GM12878 (cell line): ENCODE measurements around the gene C1QTNF5. TPM values are rescaled to one million over a fixed set of nuclear protein-coding genes. Genes with fewer than 3 reads are reported as not detected.

ENCODE experiments used
- ATAC-seq: fragments of 200-7000 bp; cut with Tn5 transposase; 3 replicates; pipeline ENCODE4 v1.9.1; 2020; ENCODE audit warnings: mild to moderate bottlenecking, moderate library complexity
- BruUV-seq: library from RNA; stranded (reverse); fragments of 400-500 nt; replicated peaks from 2 replicates; lab custom pipeline; 2021; lab: Mats Ljungman, UMichigan
- CTCF ChIA-PET: fragments of 300-600 bp; sonication (Branson Sonifier 250); formaldehyde crosslinking; extraction: SDS; loops from one replicate; lab custom pipeline; 2021; ENCODE audit warnings: inconsistent platforms; lab: Yijun Ruan, JAX
- POLR2A ChIA-PET: fragments of 350-600 bp; formaldehyde crosslinking; extraction: SDS; loops from one replicate; lab custom pipeline; 2021; ENCODE audit warnings: inconsistent platforms; lab: Charles Lee
- RAD21 ChIA-PET: fragments of 300-600 bp; sonication (Branson Sonifier 250); formaldehyde crosslinking; loops from one replicate; lab custom pipeline; 2023; ENCODE audit warnings: antibody characterized with exemption; ENCODE audit not compliant: unreplicated experiment; lab: Charles Lee
- SMC1A ChIA-PET: fragments of 300-600 bp; sonication (Branson Sonifier 250); formaldehyde crosslinking; loops from one replicate; lab custom pipeline; 2023; ENCODE audit not compliant: unreplicated experiment, uncharacterized antibody; lab: Charles Lee
- DNase-seq: peaks from one replicate; pipeline ENCODE4 v3.0.0-alpha.2; 2011; ENCODE audit warnings: low read depth, low spot score
- FAIRE-seq: peaks from 3 replicates; lab custom pipeline; 2011; peaks lifted over from hg19 to GRCh38; lab: Jason Lieb, UNC
- H2AFZ ChIP-seq: 2 replicates; pipeline ENCODE4 v1.6.0; 2011; ENCODE audit warnings: low read depth, low read length, control low read depth; ENCODE audit not compliant: control insufficient read depth
- H3K27ac ChIP-seq: 2 replicates; pipeline ENCODE4 v1.5.1; 2011; ENCODE audit warnings: control low read depth; ENCODE audit not compliant: control insufficient read depth, insufficient read depth
- H3K27me3 ChIP-seq, 2 experiments: replicated peaks in 1 of 2; 2 replicates each; pipeline versions ENCODE4 v1.6.0 to v1.6.1; 2011; ENCODE audit warnings: low read length in 1 of 2; ENCODE audit not compliant: control insufficient read depth in 2 of 2, insufficient read depth in 2 of 2
- H3K36me3 ChIP-seq, 2 experiments: 2 replicates each; pipeline ENCODE4 v1.5.1; 2011; ENCODE audit warnings: low read length in 1 of 2; ENCODE audit not compliant: control insufficient read depth in 2 of 2, insufficient read depth in 2 of 2
- H3K4me1 ChIP-seq: 2 replicates; pipeline ENCODE4 v1.6.1; 2011; ENCODE audit warnings: mild to moderate bottlenecking, low read length, moderate library complexity, mixed read lengths; ENCODE audit not compliant: control insufficient read depth, insufficient read depth
- H3K4me2 ChIP-seq: 2 replicates; pipeline ENCODE4 v1.6.0; 2011; ENCODE audit warnings: control low read depth; ENCODE audit not compliant: control insufficient read depth, insufficient read depth
- H3K4me3 ChIP-seq: fragments of 200-600 bp; sonication (generic); 2 replicates; pipeline ENCODE4 v1.5.1; 2016
- H3K79me2 ChIP-seq: 2 replicates; pipeline ENCODE4 v1.6.0; 2011; ENCODE audit warnings: low read length; ENCODE audit not compliant: control insufficient read depth, insufficient read depth
- H3K9ac ChIP-seq: 2 replicates; pipeline ENCODE4 v1.8.0; 2011; ENCODE audit warnings: low read length, control low read depth, mixed read lengths; ENCODE audit not compliant: control insufficient read depth, insufficient read depth
- H3K9me3 ChIP-seq: replicated peaks from 3 replicates; pipeline ENCODE4 v1.5.1; 2011; ENCODE audit warnings: mild to moderate bottlenecking, low read length; ENCODE audit not compliant: control insufficient read depth, insufficient read depth
- H4K20me1 ChIP-seq: 2 replicates; pipeline ENCODE4 v1.6.0; 2011; ENCODE audit not compliant: control insufficient read depth, insufficient read depth
- CHD4 ChIP-seq: fragments of 200-600 bp; sonication (generic); IDR thresholded peaks from 2 replicates; pipeline ENCODE4 v1.6.1; 2016; ENCODE audit warnings: mild to moderate bottlenecking
- HCFC1 ChIP-seq: fragments of 150-350 bp; IDR thresholded peaks from 2 replicates; pipeline ENCODE4 v1.6.1; 2014; ENCODE audit warnings: low read length
- KAT2A ChIP-seq: conservative IDR thresholded peaks from 2 replicates; pipeline ENCODE4 v1.6.1; 2011; ENCODE audit warnings: low read depth, low read length; ENCODE audit not compliant: control insufficient read depth
- KDM1A ChIP-seq: fragments of 200-600 bp; sonication (generic); IDR thresholded peaks from 2 replicates; pipeline ENCODE4 v1.6.1; 2016; ENCODE audit warnings: borderline replicate concordance
- MAX ChIP-seq: IDR thresholded peaks from 2 replicates; pipeline ENCODE4 v1.6.1; 2012; ENCODE audit warnings: low read depth, low read length, improper control_type of control experiment
- NRF1 ChIP-seq: conservative IDR thresholded peaks from 2 replicates; pipeline ENCODE4 v1.6.1; 2011; ENCODE audit warnings: mild to moderate bottlenecking, low read depth, low read length, improper control_type of control experiment
- POU2F2 ChIP-seq: IDR thresholded peaks from 3 replicates; pipeline ENCODE4 v1.6.1; 2011; ENCODE audit warnings: low read depth, mild to moderate bottlenecking, low read length, borderline replicate concordance
- RBBP5 ChIP-seq: fragments of 200-600 bp; sonication (generic); conservative IDR thresholded peaks from 2 replicates; pipeline ENCODE4 v1.6.1; 2016
- RUNX3 ChIP-seq: IDR thresholded peaks from 2 replicates; pipeline ENCODE4 v1.6.1; 2012; ENCODE audit warnings: low read length, inconsistent platforms
- SIN3A ChIP-seq: IDR thresholded peaks from 2 replicates; pipeline ENCODE4 v1.6.1; 2012; ENCODE audit warnings: low read depth, low read length, improper control_type of control experiment
- SMAD5 ChIP-seq: IDR thresholded peaks from 2 replicates; pipeline ENCODE4 v1.6.1; 2016; ENCODE audit warnings: antibody characterized with exemption, low read depth
- SREBF1 ChIP-seq: IDR thresholded peaks from 2 replicates; pipeline ENCODE4 v1.6.1; 2012; ENCODE audit warnings: mild to moderate bottlenecking, low read length
- USF1 ChIP-seq: IDR thresholded peaks from 2 replicates; pipeline ENCODE4 v1.6.1; 2011; ENCODE audit warnings: borderline replicate concordance, low read depth, mild to moderate bottlenecking, moderate library complexity, mixed read lengths, low read length; ENCODE audit not compliant: insufficient read depth; ENCODE audit errors: extremely low read length
- WRNIP1 ChIP-seq: IDR thresholded peaks from 2 replicates; pipeline ENCODE4 v1.6.1; 2011; ENCODE audit warnings: low read depth, low read length, improper control_type of control experiment, borderline replicate concordance
- YY1 ChIP-seq: IDR thresholded peaks from 2 replicates; pipeline ENCODE4 v1.6.1; 2011; ENCODE audit warnings: low read depth, mild to moderate bottlenecking, low read length
- WGBS: methylation state at CpG from one replicate; pipeline ENCODE4 v1.1.6; 2016; ENCODE audit warnings: low lambda C conversion rate; ENCODE audit not compliant: insufficient replicate concordance, insufficient coverage; ENCODE audit errors: missing lambda C conversion rate; 5-methylcytosine and 5-hydroxymethylcytosine counted together
- in situ Hi-C: fragments of 300-500 bp; cut with MboI; formaldehyde crosslinking; loops from 9 replicates; pipeline ENCODE4 v1.14.3; 2018; ENCODE audit warnings: mixed read lengths
- intact Hi-C: fragments of 100-400 bp; cut with micrococcal nuclease; formaldehyde crosslinking; loops from one replicate; pipeline ENCODE4 v1.14.2; 2022; ENCODE audit not compliant: unreplicated experiment
- polyA plus RNA-seq, 11 experiments: library from polyadenylated mRNA; depleted of rRNA in 4 of 11; unstranded in 6 of 11; stranded (reverse) in 5 of 11; fragments of >200 nt; fragmentation: Nextera tagmentation in 4 of 11; fragmentation: Illumina TruSeq in 1 of 11; extraction: Ambion mirVana in 4 of 11; extraction: Trizol in 1 of 11; gene quantifications; 1 replicate in 1 of 11; 2 replicates in 10 of 11; pipeline versions ENCODE4 v1.2.1 to v1.2.3, GENCODE V29; 2011 to 2016; ENCODE audit warnings: inconsistent platforms in 2 of 11, missing spikeins in 2 of 11, low read depth in 1 of 11
- total RNA-seq, 4 experiments: library from RNA; depleted of rRNA in 3 of 4; stranded (reverse); fragments of >200 nt in 3 of 4; fragmentation: Illumina TruSeq in 1 of 4; extraction: Trizol in 1 of 4; gene quantifications; 2 replicates each; pipeline versions ENCODE4 v1.2.1 to v1.2.3, GENCODE V29; 2013 to 2021
- TF ChIP-seq, protein P1 (sequence below): fragments of 450-650 bp; IDR thresholded peaks from 2 replicates; pipeline ENCODE4 v1.6.1; 2016; ENCODE audit warnings: mild to moderate bottlenecking
- TF ChIP-seq, protein P2 (sequence below): IDR thresholded peaks from 2 replicates; pipeline ENCODE4 v1.6.1; 2012; ENCODE audit warnings: improper control_type of control experiment, low read depth, low read length; ENCODE audit not compliant: insufficient replicate concordance

Gene C1QTNF5
- total and polyA plus RNA-seq, 10 of the 15 experiments (the other 5 are each of a cell fraction or from before 2014, with no cell fraction given) = not detected

- FAIRE-seq (no peak), DNase-seq (no peak), ATAC-seq (no peak)
- H3K27ac ChIP-seq = no peak overlapping the region
- ChIA-PET CTCF (interaction anchor here (0.9 kb wide), 1 partner anchor 33 kb away, joined by 3 read pairs; no protein-coding TSS in a partner anchor), POLR2A (no interaction called here), RAD21 (no interaction called here), SMC1A (interaction anchor here (0.6 to 1.1 kb wide), 2 partner anchors 10 to 93 kb away, joined by 3 to 4 read pairs; no protein-coding TSS in a partner anchor)
- no peaks in the 10 kb centered on the region for H3K4me1 ChIP-seq
- no peak overlapping the region for H3K4me3 ChIP-seq
- in situ Hi-C loops (no loop called here), intact Hi-C loops (no loop called here)
- no peaks in the 10 kb centered on the region for H3K27me3 ChIP-seq
- no peaks in the 10 kb centered on the region for H3K79me2 ChIP-seq
- no peak overlapping the region for H3K9ac ChIP-seq
- no TSS peak for BruUV-seq
- H2AFZ ChIP-seq = no peak overlapping the region
- no peaks in the 10 kb centered on the region for H4K20me1 ChIP-seq
- H3K4me2 ChIP-seq = no peak overlapping the region
- no peaks in the 10 kb centered on the region for H3K9me3 ChIP-seq
- peaks cover 9 to 17% of the 10 kb centered on the region in 2 experiments; a peak in 3 of 4 replicates for H3K36me3 ChIP-seq
- 91% methylated on average over 7 of the region's 7 CpGs for WGBS
- TF ChIP-seq CHD4 (no peak), KDM1A (no peak), RBBP5 (no peak), YY1 (no peak), USF1 (no peak), SIN3A (no peak), MAX (no peak), WRNIP1 (no peak), SREBF1 (no peak), NRF1 (no peak), POU2F2 (no peak), RUNX3 (no peak), KAT2A (no peak), HCFC1 (no peak), SMAD5 (no peak)
- TF ChIP-seq, protein P1, sequence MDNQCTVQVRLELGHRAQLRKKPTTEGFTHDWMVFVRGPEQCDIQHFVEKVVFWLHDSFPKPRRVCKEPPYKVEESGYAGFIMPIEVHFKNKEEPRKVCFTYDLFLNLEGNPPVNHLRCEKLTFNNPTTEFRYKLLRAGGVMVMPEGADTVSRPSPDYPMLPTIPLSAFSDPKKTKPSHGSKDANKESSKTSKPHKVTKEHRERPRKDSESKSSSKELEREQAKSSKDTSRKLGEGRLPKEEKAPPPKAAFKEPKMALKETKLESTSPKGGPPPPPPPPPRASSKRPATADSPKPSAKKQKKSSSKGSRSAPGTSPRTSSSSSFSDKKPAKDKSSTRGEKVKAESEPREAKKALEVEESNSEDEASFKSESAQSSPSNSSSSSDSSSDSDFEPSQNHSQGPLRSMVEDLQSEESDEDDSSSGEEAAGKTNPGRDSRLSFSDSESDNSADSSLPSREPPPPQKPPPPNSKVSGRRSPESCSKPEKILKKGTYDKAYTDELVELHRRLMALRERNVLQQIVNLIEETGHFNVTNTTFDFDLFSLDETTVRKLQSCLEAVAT = no peak
- TF ChIP-seq, protein P2, sequence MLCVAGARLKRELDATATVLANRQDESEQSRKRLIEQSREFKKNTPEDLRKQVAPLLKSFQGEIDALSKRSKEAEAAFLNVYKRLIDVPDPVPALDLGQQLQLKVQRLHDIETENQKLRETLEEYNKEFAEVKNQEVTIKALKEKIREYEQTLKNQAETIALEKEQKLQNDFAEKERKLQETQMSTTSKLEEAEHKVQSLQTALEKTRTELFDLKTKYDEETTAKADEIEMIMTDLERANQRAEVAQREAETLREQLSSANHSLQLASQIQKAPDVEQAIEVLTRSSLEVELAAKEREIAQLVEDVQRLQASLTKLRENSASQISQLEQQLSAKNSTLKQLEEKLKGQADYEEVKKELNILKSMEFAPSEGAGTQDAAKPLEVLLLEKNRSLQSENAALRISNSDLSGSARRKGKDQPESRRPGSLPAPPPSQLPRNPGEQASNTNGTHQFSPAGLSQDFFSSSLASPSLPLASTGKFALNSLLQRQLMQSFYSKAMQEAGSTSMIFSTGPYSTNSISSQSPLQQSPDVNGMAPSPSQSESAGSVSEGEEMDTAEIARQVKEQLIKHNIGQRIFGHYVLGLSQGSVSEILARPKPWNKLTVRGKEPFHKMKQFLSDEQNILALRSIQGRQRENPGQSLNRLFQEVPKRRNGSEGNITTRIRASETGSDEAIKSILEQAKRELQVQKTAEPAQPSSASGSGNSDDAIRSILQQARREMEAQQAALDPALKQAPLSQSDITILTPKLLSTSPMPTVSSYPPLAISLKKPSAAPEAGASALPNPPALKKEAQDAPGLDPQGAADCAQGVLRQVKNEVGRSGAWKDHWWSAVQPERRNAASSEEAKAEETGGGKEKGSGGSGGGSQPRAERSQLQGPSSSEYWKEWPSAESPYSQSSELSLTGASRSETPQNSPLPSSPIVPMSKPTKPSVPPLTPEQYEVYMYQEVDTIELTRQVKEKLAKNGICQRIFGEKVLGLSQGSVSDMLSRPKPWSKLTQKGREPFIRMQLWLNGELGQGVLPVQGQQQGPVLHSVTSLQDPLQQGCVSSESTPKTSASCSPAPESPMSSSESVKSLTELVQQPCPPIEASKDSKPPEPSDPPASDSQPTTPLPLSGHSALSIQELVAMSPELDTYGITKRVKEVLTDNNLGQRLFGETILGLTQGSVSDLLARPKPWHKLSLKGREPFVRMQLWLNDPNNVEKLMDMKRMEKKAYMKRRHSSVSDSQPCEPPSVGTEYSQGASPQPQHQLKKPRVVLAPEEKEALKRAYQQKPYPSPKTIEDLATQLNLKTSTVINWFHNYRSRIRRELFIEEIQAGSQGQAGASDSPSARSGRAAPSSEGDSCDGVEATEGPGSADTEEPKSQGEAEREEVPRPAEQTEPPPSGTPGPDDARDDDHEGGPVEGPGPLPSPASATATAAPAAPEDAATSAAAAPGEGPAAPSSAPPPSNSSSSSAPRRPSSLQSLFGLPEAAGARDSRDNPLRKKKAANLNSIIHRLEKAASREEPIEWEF = no peak
These were observed 34.9 kb downstream of the C1QTNF5 start for GRCh38 chr11:119305556-119306372.
